HG02588 (cell line): Measurements from ENCODE around the gene ARHGAP26.

Experiments used
- ATAC-seq: cut with Tn5 transposase; IDR thresholded peaks from one replicate; pipeline ENCODE4 v1.9.1; 2021; ENCODE audit warnings: mild to moderate bottlenecking, moderate library complexity; ENCODE audit not compliant: unreplicated experiment

Gene ARHGAP26

DNA sequence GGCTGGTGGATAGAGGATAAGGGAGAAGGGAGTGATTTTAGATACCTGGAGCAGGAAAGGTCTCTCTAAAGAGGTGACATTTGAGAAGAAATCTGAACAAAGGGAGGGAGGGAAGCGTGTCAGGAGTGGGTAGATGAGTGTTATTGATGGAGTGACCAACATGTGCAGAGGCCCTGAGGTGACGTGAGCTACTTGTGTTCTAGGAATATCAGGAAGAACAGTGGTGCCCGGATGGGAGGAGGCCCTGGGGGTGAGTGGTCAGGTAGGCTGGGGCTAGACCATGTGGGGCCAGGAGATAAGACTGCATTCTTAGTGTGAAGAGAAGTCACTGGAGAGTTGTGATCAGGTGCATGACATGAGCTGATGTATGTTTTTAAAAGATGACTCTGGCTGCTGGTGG is 256.2 kb downstream of the ARHGAP26 start:
- no peak for ATAC-seq

- no peak for ATAC-seq
Observed at GRCh38 chr5:143029293-143029692, 259.1 kb downstream of the ARHGAP26 start.

DNA sequence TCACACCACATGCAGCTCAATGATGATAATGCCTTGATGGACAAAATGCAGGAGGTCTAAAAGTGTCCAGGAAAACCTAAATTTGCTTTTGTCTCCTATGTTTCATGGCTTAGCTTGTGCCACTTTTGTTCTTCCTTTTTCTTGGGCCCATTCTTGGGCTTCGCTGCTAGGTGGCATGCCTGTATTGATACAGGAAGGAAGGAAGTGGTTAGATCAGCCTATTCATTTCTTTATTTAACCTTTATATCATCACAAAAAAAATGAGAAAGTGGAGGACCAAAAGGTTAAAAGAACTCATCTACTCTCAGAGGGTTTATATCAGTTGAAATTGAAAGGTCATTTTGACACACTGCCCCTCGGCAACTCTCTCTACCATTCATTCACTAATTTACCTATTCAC is 260.2 kb downstream of the ARHGAP26 start:
- ATAC-seq = no peak

- ATAC-seq = no peak
Observed at GRCh38 chr5:143031781-143032580, 261.8 kb downstream of the ARHGAP26 start.

DNA sequence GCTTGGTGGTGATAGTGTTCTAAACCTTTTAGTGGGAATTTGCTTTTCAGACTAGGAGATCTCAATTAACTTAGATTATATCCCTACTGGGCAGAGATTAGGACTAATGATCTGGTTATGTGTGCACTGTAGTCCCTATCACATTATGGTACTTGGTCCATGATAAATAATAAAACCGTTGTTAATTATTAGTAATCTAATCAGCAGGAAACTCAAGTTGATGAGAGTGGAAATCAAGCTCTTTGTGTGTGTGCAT is 262.3 kb downstream of the ARHGAP26 start:
- ATAC-seq = no peak

- no peak for ATAC-seq
Observed at GRCh38 chr5:143033535-143034250, 263.5 kb downstream of the ARHGAP26 start.

GRCh38 chr5:143036146-143036927 is 266.2 kb downstream of the ARHGAP26 start:
- no peak for ATAC-seq

GRCh38 chr5:143037071-143037470 is 266.9 kb downstream of the ARHGAP26 start:
- ATAC-seq = no peak

- ATAC-seq = no peak
Observed at GRCh38 chr5:143037708-143038107, 267.5 kb downstream of the ARHGAP26 start.

GRCh38 chr5:143040622-143041021 is 270.4 kb downstream of the ARHGAP26 start:
- no peak for ATAC-seq

DNA sequence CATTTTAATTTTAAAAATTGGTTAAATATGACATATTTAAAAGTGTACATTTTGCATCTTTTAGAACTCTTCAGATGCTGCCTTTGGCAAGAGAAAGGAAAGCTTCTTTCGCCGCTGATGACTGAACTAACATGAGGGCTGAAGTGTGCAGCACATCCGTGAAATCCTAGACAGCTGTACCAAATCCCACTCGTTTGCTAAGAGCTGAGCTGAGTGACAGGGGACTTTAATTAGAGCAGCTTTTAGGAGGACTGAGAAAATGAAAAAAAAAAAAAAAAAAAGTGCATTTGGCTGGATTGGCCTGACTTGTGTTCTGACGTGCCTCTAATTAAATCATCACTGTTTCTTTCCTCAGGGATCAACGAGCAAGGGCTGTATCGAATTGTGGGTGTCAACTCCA is 271.3 kb downstream of the ARHGAP26 start:
- ATAC-seq = no peak

- no peak for ATAC-seq
Observed at GRCh38 chr5:143041972-143042770, 272.0 kb downstream of the ARHGAP26 start.

DNA sequence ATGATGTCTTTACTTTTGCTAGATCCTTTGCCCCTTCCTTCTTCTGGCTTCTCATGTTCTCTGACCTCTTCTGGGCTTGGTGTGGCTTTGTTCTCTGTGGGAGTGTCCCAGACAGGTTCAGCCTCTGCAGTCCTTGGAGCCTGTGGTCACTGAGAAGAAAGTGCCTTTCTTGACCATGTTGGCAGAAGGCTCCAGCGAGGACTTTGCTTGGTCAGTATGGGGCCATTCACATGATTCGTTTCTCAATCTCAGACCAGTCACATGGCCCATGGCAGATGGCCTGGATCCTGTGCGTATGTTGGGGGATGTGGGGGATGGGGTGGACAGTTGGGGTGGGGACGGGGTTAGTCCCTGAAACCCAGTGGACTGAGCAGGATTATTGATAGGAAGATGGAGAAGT is 274.1 kb downstream of the ARHGAP26 start:
- ATAC-seq = no peak

GRCh38 chr5:143045062-143045461 is 274.9 kb downstream of the ARHGAP26 start:
- ATAC-seq = no peak

GRCh38 chr5:143046314-143046713 is 276.1 kb downstream of the ARHGAP26 start:
- ATAC-seq = no peak

DNA sequence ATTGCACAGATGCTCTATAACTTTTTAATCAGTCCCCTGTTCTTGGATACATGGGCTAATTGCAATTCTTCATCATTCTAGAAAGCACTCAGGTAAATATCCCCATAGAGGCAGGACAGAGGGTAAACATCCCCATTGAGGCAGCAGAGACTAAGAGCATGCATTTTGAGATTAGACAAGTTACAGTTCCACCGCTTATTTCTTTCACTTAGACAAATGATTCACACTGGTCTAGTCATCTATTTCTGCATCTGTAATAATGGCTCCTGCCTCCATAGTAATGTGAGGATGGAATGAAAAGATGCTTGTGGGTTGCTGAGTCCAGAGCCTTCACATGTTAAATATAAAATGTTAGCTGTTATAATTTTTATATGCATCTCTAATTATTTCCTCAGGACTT is 276.9 kb downstream of the ARHGAP26 start:
- ATAC-seq = no peak

GRCh38 chr5:143050183-143050582 is 280.0 kb downstream of the ARHGAP26 start:
- ATAC-seq = no peak

- ATAC-seq = no peak
Observed at GRCh38 chr5:143051244-143052058, 281.3 kb downstream of the ARHGAP26 start.

- ATAC-seq = no peak
Observed at GRCh38 chr5:143052967-143053682, 282.9 kb downstream of the ARHGAP26 start.

GRCh38 chr5:143053780-143054179 is 283.6 kb downstream of the ARHGAP26 start:
- ATAC-seq = no peak
